K562 treated with DMSO at 1 percent for 48 hours (cell line): ENCODE results near the gene ACSM5. TPM values are rescaled to one million over a fixed set of nuclear protein-coding genes. Genes with fewer than 3 reads are reported as not detected.

Source experiments
- total RNA-seq: library from RNA; unstranded; fragments of 300-600 nt; gene quantifications from 2 replicates; pipeline ENCODE4 v1.2.3, GENCODE V29; 2022; ENCODE audit warnings: low replicate concordance; ENCODE audit errors: extremely low read depth

ACSM5 gene
- not detected in 2 replicates for total RNA-seq

GRCh38 chr16:20409398-20410120 lies at the start of gene ACSM5:
TSS of gene ACSM5 (plus strand) at chr16:20409534. CDS start at chr16:20411485, 1,951 bp downstream.

GRCh38 chr16:20404637-20405036 lies 4.7 kb upstream of the ACSM5 start, which contains the start of gene PDILT:
TSS of gene PDILT (minus strand) at chr16:20404737. CDS start at chr16:20399300, 5,437 bp downstream.

DNA sequence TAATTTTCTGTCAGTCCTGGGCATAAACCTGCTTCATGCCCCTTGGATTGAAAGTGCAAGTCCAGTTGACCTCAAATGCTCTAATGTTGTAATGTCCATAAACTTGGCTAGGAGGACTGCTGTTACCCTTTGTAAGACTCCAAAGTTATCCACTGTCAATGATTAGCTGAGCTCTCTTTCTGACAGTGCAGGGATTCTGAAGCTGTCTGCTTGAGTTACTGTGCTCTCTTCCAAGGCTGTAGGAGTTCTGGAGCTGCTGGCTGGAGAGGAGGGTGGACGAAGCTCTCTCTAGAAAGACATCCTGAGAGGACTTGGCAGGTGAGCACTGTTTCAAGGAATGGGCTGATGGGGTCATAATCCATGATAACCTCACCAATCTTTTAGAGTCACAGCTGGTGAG lies 42.0 kb downstream of the ACSM5 start, which contains the start of gene ACSM2A:
ACSM2A (plus strand) TSS at position 158 of the 400 bp plus-strand sequence. CDS start 8,594 bp downstream, outside the sequence.

Other genes starting within 250 kb of the ACSM5 start
- not detected in 2 replicates for gene GP2, start 82.0 kb upstream of the ACSM5 start, total RNA-seq
- not detected in 2 replicates for gene UMOD, start 56.8 kb upstream of the ACSM5 start, total RNA-seq
- not detected in 2 replicates for gene PDILT, start 4.8 kb upstream of the ACSM5 start, total RNA-seq
- gene ACSM2A, start 42.0 kb downstream of the ACSM5 start, total RNA-seq, result not detected in 2 replicates
- not detected in 2 replicates for gene ACSM2B, start 166.8 kb downstream of the ACSM5 start, total RNA-seq